NCI-H82 treated with DMSO at 0.1 percent for 48 hours (cell line): ENCODE measurements around the gene GRIN3A.
A peak's percentile ranks its signal among the peaks of the same experiment; 100 is the strongest.

Experiments used
- DNase-seq: peaks from one replicate; lab custom pipeline; 2025; ENCODE audit not compliant: unreplicated experiment; lab: John Stamatoyannopoulos, UW

The GRIN3A gene

GRCh38 chr9:101706261-101706798, 32.1 kb downstream of the GRIN3A start:
- no peak for DNase-seq

GRCh38 chr9:101705135-101705661, 33.2 kb downstream of the GRIN3A start:
- DNase-seq = peak; percentile 13

- no peak for DNase-seq
These were observed 36.2 kb downstream of the GRIN3A start for GRCh38 chr9:101702257-101702656.

GRCh38 chr9:101693546-101694336, 44.7 kb downstream of the GRIN3A start:
- DNase-seq = no peak

- DNase-seq = no peak
These were observed 46.8 kb downstream of the GRIN3A start for GRCh38 chr9:101691657-101692056.

GRCh38 chr9:101689039-101689438, 49.4 kb downstream of the GRIN3A start:
- DNase-seq = no peak

- DNase-seq = no peak
These were observed 53.8 kb downstream of the GRIN3A start for GRCh38 chr9:101684665-101685064.

GRCh38 chr9:101683236-101683635, 55.2 kb downstream of the GRIN3A start:
- DNase-seq = no peak

GRCh38 chr9:101677861-101678260, 60.6 kb downstream of the GRIN3A start:
- no peak for DNase-seq

GRCh38 chr9:101675341-101675740, 63.1 kb downstream of the GRIN3A start:
- no peak for DNase-seq

- no peak for DNase-seq
These were observed 64.3 kb downstream of the GRIN3A start for GRCh38 chr9:101674165-101674564.

GRCh38 chr9:101673642-101674041, 64.8 kb downstream of the GRIN3A start:
- DNase-seq = no peak

- DNase-seq = no peak
These were observed 66.9 kb downstream of the GRIN3A start for GRCh38 chr9:101671567-101671966.

GRCh38 chr9:101668421-101668820, 70.0 kb downstream of the GRIN3A start:
- DNase-seq = no peak

- DNase-seq = no peak
These were observed 74.0 kb downstream of the GRIN3A start for GRCh38 chr9:101664453-101664852.

GRCh38 chr9:101652601-101653175, 85.8 kb downstream of the GRIN3A start:
- DNase-seq = no peak

GRCh38 chr9:101650142-101650541, 88.3 kb downstream of the GRIN3A start:
- no peak for DNase-seq

GRCh38 chr9:101648493-101648892, 90.0 kb downstream of the GRIN3A start:
- no peak for DNase-seq

GRCh38 chr9:101639785-101640665, 98.4 kb downstream of the GRIN3A start:
- no peak for DNase-seq

- DNase-seq = no peak
These were observed 99.1 kb downstream of the GRIN3A start for GRCh38 chr9:101639311-101639710.

- no peak for DNase-seq
These were observed 102.2 kb downstream of the GRIN3A start for GRCh38 chr9:101636247-101636646.
